ENCODE data around the gene SNX21. TPM values are rescaled to one million over a fixed set of nuclear protein-coding genes. Genes with fewer than 3 reads are reported as not detected.

SNX21 gene
- total and polyA plus RNA-seq, 4 donors = 3.8 to 10.6 (median 4.8) TPM

- H3K9ac ChIP-seq (ENCODE audit: low read depth in 1 of 2, low read length in 2 of 2) = no peak within 1 kb of the TSS
- H3K4me1 ChIP-seq (ENCODE audit: control insufficient read depth in 4 of 4, insufficient read depth in 4 of 4, low read length in 3 of 4) = peaks cover 2 to 41% (median 32%) of the 10 kb centered on the region in 4 donors
- no peak for TF ChIP-seq CTCF (IDR thresholded peaks at IDR 0.05; ENCODE audit: low read depth, low read length, missing input control)
- TF ChIP-seq HNF4A (conservative IDR thresholded peaks at IDR 0.05) = no peak
- no peak for TF ChIP-seq ZBTB33 (IDR thresholded peaks at IDR 0.05)
- no peak for TF ChIP-seq JUND (IDR thresholded peaks at IDR 0.05)
- H3K27me3 ChIP-seq (ENCODE audit: control insufficient read depth in 4 of 4, insufficient read depth in 4 of 4, low read length in 3 of 4) = no peaks in the 10 kb centered on the region
- DNase-seq (ENCODE audit: low spot score) = no peak
- H3K4me3 ChIP-seq (ENCODE audit: low read depth in 1 of 3, low read length in 3 of 3) = no peak within 1 kb of the TSS
- H3K27ac ChIP-seq (ENCODE audit: low read depth in 1 of 2, low read length in 2 of 2) = no peak within 1 kb of the TSS
- no peaks in the 10 kb centered on the region for H3K9me3 ChIP-seq (ENCODE audit: control insufficient read depth in 4 of 4, low read length in 3 of 4)
- peaks cover 2 to 23% (median 9%) of the 10 kb centered on the region in 4 donors for H3K36me3 ChIP-seq (ENCODE audit: control insufficient read depth in 4 of 4, insufficient read depth in 3 of 4, low read depth in 1 of 4, low read length in 3 of 4)
- 93% methylated on average over 8 of the region's 8 CpGs for WGBS
Observed at GRCh38 chr20:45887346-45887715, 53.7 kb downstream of the SNX21 start, which contains the start of gene SPATA25. Gene SPATA25 (minus strand): TSS chr20:45887622. CDS start chr20:45887590, 32 bp downstream.

DNA sequence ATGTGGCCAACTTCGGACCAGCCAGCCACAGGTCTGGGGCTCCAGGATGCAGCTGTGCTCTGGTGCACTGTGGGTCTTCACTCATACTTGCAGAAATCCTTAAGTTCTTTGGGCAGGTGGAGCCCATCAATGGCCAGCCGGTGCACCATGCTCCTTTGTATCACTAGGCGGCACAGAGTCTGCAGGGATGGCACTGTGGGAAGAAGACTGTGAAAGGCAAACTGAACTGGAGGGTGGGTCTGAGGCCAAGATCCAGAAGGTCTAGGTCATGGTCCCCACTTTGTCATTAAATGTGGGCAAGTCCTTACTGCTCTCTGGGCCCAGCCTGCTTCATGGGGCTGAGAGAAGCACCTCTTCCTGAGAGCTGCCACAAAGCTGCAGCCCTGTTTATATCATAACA is 55.1 kb downstream of the SNX21 start:
- no peak overlapping the region for H3K9ac ChIP-seq (ENCODE audit: low read depth in 1 of 2, low read length in 2 of 2)
- 96% methylated on average over 3 of the region's 3 CpGs for WGBS
- TF ChIP-seq NR2F2 (IDR thresholded peaks at IDR 0.05) = no peak
- TF ChIP-seq, protein P1, sequence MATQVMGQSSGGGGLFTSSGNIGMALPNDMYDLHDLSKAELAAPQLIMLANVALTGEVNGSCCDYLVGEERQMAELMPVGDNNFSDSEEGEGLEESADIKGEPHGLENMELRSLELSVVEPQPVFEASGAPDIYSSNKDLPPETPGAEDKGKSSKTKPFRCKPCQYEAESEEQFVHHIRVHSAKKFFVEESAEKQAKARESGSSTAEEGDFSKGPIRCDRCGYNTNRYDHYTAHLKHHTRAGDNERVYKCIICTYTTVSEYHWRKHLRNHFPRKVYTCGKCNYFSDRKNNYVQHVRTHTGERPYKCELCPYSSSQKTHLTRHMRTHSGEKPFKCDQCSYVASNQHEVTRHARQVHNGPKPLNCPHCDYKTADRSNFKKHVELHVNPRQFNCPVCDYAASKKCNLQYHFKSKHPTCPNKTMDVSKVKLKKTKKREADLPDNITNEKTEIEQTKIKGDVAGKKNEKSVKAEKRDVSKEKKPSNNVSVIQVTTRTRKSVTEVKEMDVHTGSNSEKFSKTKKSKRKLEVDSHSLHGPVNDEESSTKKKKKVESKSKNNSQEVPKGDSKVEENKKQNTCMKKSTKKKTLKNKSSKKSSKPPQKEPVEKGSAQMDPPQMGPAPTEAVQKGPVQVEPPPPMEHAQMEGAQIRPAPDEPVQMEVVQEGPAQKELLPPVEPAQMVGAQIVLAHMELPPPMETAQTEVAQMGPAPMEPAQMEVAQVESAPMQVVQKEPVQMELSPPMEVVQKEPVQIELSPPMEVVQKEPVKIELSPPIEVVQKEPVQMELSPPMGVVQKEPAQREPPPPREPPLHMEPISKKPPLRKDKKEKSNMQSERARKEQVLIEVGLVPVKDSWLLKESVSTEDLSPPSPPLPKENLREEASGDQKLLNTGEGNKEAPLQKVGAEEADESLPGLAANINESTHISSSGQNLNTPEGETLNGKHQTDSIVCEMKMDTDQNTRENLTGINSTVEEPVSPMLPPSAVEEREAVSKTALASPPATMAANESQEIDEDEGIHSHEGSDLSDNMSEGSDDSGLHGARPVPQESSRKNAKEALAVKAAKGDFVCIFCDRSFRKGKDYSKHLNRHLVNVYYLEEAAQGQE (IDR thresholded peaks at IDR 0.05) = no peak
- TF ChIP-seq RAD21 (IDR thresholded peaks at IDR 0.05) = no peak
- TF ChIP-seq YY1 (IDR thresholded peaks at IDR 0.05) = no peak
- TF ChIP-seq, protein P2, sequence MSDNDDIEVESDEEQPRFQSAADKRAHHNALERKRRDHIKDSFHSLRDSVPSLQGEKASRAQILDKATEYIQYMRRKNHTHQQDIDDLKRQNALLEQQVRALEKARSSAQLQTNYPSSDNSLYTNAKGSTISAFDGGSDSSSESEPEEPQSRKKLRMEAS (IDR thresholded peaks at IDR 0.05) = no peak
- TF ChIP-seq SP1 (IDR thresholded peaks at IDR 0.05) = no peak
- no peak for TF ChIP-seq FOXA1 (IDR thresholded peaks at IDR 0.05)
- TF ChIP-seq HNF4A (conservative IDR thresholded peaks at IDR 0.05) = no peak
- TF ChIP-seq HNF4G (IDR thresholded peaks at IDR 0.05) = no peak
- TF ChIP-seq ZBTB33 (IDR thresholded peaks at IDR 0.05) = no peak
- no peak overlapping the region for H3K27ac ChIP-seq (ENCODE audit: low read depth in 1 of 2, low read length in 2 of 2)
- no peaks in the 10 kb centered on the region for H3K9me3 ChIP-seq (ENCODE audit: control insufficient read depth in 4 of 4, low read length in 3 of 4)
- no peak for DNase-seq (ENCODE audit: low spot score)
- H3K4me1 ChIP-seq (ENCODE audit: control insufficient read depth in 4 of 4, insufficient read depth in 4 of 4, low read length in 3 of 4) = peaks cover 2 to 52% (median 40%) of the 10 kb centered on the region in 4 donors
- no peak overlapping the region for H3K4me3 ChIP-seq (ENCODE audit: low read depth in 1 of 3, low read length in 3 of 3)
- H3K27me3 ChIP-seq (ENCODE audit: control insufficient read depth in 4 of 4, insufficient read depth in 4 of 4, low read length in 3 of 4) = no peaks in the 10 kb centered on the region
- peaks cover 0 to 18% (median 10%) of the 10 kb centered on the region in 4 donors for H3K36me3 ChIP-seq (ENCODE audit: control insufficient read depth in 4 of 4, insufficient read depth in 3 of 4, low read depth in 1 of 4, low read length in 3 of 4)
